HG02571 (cell line): ENCODE results near the gene CDH15.
"Not testable (repeated sequence)": the region's sequence is repeated elsewhere in the genome, so short reads cannot be mapped to it uniquely, and the experiment has no call there.

Experiments
- ATAC-seq: cut with Tn5 transposase; IDR thresholded peaks from one replicate; pipeline ENCODE4 v1.9.1; 2021; ENCODE audit warnings: mild to moderate bottlenecking, moderate library complexity; ENCODE audit not compliant: unreplicated experiment

CDH15 gene

GRCh38 chr16:89172171-89172527 is 601 bp downstream of the CDH15 start:
- ATAC-seq, result no peak

GRCh38 chr16:89172528-89173173 is 1.1 kb downstream of the CDH15 start:
- no peak for ATAC-seq

GRCh38 chr16:89173174-89173921 is 1.8 kb downstream of the CDH15 start:
- ATAC-seq, result no peak

GRCh38 chr16:89174055-89174827 is 2.7 kb downstream of the CDH15 start:
- no peak for ATAC-seq

GRCh38 chr16:89174877-89175276 is 3.3 kb downstream of the CDH15 start:
- no peak for ATAC-seq

GRCh38 chr16:89175280-89176146 is 4.0 kb downstream of the CDH15 start:
- no peak for ATAC-seq

GRCh38 chr16:89176147-89176690 is 4.7 kb downstream of the CDH15 start:
- no peak for ATAC-seq

GRCh38 chr16:89176717-89177116 is 5.2 kb downstream of the CDH15 start:
- no peak for ATAC-seq

GRCh38 chr16:89177501-89177900 is 6.0 kb downstream of the CDH15 start:
- no peak for ATAC-seq

GRCh38 chr16:89178453-89179147 is 7.1 kb downstream of the CDH15 start:
- ATAC-seq, result no peak

- ATAC-seq, result no peak
Measured at GRCh38 chr16:89179148-89179484, 7.6 kb downstream of the CDH15 start.

- no peak for ATAC-seq
Measured at GRCh38 chr16:89179656-89180315, 8.2 kb downstream of the CDH15 start.

GRCh38 chr16:89183463-89183862 is 11.9 kb downstream of the CDH15 start:
- no peak for ATAC-seq

GRCh38 chr16:89183975-89184676 is 12.6 kb downstream of the CDH15 start:
- ATAC-seq, result no peak

- no peak for ATAC-seq
Measured at GRCh38 chr16:89184677-89184932, 13.1 kb downstream of the CDH15 start.

- ATAC-seq, result no peak
Measured at GRCh38 chr16:89184933-89185794, 13.6 kb downstream of the CDH15 start.

GRCh38 chr16:89185887-89186592 is 14.5 kb downstream of the CDH15 start:
- ATAC-seq, result not testable (repeated sequence)

GRCh38 chr16:89186593-89187031 is 15.1 kb downstream of the CDH15 start:
- ATAC-seq, result not testable (repeated sequence)
